GM19193 (cell line): ENCODE measurements around the gene NSUN6.

Source experiments
- POLR2A ChIP-seq: IDR thresholded peaks from 4 replicates; pipeline ENCODE4 v1.6.1; 2011; ENCODE audit not compliant: insufficient read depth, insufficient read length; ENCODE audit errors: extremely low read depth

The NSUN6 gene

DNA sequence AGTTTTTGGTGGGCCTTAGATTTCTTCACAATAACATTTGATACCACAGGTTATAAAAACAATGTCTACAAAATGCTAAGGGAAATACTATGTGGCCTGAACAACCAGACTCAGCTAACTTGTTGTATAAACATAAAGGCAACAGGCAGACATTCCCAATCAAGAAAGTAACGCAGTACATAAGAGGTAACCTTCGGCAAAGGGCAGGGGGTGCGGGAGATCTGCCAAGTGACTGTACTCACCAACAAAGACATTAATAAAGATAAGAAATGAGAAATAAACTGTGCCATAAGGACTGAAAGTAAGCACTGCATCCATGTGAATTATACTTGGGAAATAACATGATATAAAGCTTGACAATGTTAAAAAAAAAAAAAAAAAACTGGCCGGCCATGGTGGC, 15.4 kb downstream of the NSUN6 start:
- no peak for TF ChIP-seq POLR2A

DNA sequence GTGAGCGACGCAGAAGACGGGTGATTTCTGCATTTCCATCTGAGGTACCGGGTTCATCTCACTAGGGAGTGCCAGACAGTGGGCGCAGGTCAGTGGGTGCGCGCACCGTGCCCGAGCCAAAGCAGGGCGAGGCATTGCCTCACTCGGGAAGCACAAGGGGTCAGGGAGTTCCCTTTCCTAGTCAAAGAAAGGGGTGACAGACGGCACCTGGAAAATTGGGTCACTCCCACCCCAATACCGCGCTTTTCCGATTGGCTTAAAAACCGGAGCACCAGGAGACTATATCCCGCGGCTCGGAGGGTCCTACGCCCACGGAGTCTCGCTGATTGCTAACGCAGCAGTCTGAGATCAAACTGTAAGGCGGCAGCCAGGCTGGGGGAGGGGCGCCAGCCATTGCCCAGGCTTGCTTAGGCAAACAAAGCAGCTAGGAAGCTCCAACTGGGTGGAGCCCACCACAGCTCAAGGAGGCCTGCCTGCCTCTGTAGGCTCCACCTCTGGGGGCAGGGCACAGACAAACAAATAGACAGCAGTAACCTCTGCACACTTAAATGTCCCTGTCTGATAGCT, 23.9 kb downstream of the NSUN6 start:
- TF ChIP-seq POLR2A, result peak; percentile 41

DNA sequence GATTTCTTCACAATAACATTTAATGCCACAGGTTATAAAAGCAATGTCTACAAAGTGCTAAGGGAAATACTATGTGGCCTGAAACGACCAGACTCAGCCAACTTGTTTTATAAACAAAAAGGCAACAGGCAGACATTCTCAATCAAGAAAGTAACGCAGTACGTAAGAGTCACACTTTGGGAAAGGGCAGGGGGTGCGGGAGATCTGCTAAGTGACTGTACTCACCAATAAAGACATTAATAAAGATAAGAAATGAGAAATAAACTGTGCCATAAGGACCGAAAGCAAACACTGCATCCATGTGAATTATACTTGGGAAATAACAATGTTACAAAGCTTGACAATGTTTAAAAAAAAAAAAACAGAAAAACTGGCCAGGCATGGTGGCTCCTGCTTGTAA, 25.5 kb downstream of the NSUN6 start:
- no peak for TF ChIP-seq POLR2A

DNA sequence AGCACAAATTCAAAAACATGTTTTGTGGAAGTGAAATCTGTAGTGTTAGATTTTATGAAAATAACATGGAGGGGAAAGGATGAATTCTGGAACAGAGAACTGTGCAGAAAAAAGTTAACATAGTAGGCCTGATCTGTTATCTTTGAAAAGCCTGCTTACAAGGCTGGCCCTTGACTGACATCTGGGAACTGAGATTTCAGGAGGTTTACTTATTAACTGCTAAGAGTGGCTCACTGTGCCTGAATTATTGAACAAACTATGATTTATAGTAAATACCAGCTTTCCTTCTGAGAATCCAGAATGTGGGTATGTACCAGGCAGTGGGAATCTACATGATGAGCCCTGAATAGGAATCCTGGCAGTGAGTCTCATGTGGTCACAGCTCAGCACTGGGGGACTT, 30.5 kb downstream of the NSUN6 start:
- TF ChIP-seq POLR2A, result no peak

DNA sequence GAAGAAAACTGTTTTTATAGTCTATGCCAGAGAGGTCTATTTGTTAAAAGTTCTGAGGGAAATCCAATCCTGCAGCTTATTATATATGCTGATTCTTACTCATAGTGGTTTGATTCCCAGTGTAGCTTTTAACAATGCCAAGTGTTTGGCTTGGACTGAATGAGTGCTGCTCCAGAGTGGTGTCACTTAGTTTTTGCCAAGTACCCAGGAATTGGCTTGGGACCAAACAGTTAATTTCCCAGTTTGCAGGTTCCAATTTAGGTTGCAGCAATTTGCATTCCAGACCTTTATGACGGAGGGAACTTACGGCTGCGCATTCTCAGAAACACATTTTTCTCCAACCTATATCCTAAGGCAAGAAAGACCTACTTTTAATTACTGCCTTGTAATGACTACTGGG, 32.4 kb downstream of the NSUN6 start:
- no peak for TF ChIP-seq POLR2A

DNA sequence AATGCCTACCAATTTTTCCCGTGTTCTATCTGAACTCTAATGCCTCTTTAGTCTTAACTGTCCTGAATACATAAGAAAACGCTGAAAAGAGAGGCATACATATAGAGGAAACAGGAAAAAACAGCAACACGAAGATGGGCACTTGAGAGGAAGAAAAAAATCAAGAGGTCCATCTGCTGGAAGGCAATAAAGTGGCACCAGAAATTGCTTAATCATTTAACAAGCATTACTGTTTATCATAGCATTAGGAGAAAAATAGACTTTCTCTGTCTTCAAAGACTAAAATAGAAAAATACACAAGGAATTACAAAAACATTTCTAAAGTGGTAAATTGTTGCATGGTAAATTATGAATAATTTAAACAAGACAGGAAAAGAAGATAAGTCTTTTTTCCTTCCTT, 35.0 kb downstream of the NSUN6 start:
- no peak for TF ChIP-seq POLR2A

DNA sequence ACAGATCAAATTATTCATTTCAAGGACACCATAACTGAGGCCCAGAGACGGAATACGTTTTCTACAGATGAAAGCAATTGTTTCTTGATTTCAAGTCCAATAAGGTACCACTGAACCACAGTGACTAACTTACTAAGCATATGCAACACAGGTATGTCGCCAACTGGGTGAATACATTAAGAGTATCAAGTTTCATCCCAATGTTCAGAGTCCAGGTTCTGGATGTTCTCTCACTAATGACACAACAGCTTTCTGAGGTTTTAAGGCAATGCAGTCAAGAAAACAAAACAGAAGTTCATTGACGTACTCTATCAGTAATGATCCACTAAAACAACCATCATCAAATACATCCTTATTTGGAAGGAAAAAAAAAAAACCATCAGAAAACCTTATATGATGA, 35.8 kb downstream of the NSUN6 start:
- TF ChIP-seq POLR2A, result no peak

DNA sequence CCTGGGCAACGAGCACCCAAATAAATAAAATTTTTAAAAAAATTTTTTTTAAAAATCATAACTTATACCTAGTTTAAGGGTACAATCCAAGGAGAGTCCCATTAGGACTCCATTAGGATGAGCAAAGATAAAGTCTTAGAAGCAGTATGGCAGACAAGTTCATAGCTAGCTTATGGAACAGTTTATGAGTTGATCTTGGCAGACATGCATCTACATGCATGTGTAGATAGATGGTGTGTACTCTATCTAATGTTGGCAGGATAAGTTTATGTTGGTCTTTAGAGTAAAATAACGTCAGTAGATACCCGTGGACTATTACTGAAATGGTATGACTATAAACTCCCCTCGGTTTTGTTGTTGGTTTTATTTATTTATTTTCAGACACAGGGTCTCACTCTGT, 40.2 kb downstream of the NSUN6 start:
- no peak for TF ChIP-seq POLR2A

DNA sequence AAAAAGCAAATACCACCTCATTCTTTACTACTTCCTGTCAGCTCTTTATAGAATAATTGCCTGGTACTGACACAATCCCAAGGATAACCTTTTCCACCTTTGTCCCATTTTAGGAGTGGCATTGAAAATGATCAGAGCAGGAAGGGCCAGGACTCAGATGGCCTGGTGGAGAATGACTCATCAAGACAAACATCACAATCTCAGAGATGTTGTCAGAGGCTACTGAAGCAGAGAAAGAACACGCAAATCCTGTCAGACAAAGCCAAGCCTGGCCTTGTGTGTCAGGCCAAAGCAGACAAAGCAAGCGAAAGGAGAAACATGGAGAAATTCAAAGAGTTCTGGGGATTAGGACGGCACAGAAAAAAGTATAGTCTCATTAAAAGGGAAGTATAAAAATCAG, 40.9 kb downstream of the NSUN6 start:
- no peak for TF ChIP-seq POLR2A

DNA sequence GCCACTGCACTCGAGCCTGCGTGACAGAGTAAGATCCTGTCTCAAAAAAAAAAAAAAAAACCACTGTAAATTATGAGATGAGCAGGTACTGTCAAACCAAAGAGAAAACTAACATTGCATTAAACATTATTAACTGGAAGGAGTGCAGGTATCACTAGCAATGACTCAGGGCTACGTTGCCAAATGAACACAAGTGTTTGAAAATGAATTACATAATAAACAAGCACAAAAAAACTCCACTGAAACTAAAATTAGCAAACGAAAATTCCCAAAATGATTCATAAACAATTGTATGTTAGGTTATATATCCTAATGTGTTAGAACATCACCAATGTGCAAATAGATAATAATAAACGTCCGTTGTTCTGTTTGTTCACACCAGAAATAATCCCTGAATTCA, 42.8 kb downstream of the NSUN6 start:
- TF ChIP-seq POLR2A, result no peak

DNA sequence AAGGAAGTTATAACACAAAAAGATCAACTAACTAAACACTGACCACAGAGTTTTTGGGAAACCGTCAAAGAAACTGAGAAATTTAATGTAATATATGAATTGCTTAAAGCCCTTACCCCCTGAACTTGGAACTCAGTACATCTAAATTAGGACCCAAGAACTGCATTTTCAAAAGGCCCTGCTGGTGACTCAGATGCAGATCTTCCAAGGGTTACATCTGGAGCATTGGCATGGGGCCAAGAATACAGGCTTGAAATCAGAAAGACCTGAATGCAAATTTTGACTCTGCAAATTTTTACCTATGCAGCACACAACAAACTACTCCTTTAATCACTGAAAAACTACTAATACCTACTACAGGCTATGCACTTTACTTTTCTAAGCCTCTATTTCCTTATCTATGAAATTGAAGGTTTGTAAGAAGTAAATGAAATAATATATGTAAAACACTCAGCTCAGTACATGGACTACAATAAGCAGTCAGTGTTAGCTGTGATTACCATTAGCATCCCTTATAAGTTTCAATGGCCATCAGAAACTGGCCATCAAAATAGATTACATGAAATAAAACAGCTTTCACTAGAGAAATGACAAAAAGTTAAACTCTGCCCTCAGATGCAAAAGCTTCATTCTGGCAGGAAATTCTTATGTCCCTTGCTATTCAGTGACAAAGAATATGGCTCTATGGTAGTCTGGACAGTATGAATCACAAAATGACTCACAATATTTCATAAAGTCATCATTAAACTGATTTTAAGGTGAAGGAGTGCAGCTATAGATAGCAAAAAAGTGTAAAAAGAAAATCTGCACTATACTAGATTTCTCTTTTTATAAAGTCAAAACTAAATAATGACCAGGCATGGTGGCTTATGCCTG, 43.6 kb downstream of the NSUN6 start:
- TF ChIP-seq POLR2A, result no peak

DNA sequence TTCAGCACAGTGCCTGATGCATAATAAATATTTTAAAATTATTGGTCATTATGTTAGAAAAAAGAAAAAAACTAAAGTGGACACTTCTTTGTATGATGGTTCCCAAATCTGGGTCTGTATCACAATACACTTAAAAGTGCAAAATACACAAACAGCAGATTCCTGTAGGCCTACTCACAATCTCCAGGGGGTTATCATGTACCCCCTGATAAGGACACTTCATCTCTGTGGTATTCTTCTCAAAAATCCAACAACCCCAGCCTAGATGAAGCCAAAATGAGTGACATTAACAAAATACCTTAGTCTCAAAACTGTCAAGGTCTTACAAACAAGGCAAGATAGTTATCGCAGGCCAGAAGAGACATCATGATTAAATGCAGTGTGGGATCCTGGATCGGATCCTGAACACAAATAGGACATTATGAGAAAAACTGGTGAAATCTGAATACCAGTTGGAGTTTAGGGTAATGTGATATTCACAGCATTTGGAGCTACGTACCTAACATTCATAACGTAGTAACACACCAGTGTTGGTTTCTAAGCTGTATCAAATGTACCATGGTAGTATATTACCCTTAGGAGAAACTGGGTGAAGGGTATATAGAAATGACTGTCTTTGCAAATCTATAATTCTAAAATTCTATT, 45.2 kb downstream of the NSUN6 start:
- no peak for TF ChIP-seq POLR2A

DNA sequence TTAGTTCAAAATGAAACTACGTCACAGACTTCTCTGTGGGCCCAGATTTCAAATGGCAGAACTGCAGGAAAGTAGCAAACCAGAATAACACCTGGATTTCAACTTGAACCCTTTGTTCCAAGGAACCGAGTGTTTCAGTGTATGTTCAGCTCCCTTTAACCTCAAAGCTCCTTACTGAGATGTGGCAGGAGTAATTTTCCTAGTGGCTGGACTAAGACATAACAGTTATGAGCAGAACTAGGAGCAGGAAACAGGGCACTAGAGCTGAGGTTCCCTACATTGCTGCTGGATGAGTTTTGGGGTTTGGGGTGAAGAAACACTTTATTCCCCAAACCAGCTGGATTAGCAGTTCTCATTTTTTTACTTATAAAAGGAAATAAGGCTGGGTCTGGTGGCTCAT, 50.1 kb downstream of the NSUN6 start:
- no peak for TF ChIP-seq POLR2A

DNA sequence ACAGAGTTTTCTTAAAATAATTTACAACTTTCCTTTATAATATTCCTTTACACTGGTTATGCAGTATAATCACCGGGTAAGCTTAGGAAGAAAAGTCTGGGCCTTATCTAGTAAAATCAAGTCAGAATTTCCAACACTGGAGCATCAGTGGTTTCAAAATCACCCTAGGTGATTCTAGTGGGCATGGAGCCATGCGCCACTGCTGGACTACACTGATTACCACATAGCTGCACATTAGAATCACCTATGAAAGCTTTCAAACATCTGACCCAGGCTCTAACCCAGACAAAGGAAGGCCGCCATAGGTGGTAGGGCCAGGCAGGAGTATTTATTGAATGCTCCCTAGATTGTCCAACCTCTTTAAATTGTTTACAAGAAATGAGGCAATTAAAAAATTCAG, 52.0 kb downstream of the NSUN6 start:
- TF ChIP-seq POLR2A, result no peak

DNA sequence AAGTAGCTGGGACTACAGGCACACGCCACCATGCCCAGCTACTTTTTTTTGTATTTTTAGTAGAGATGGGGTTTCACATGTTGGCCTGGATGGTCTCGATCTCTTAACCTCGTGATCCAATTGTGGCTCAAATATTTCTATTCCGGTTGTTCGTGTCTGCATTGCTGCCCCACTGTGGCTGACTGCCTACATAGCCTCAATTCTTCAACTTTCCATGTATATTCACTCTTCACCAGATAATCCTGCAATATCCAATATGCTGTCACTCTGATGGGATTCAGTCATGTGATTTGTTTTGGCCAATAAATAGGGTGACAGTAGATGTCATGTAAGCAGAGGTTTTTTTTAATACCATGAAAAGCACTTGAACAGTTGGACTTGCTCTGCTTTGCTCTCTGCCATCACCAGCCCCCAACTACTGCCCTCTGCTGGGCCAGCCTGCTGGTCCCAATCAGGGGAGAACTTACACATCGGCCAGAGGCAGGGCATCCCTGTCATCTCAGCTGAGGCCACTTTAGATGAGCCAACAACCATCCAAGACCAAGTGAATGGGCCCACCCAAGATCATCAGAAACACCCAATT, 56.7 kb downstream of the NSUN6 start:
- no peak for TF ChIP-seq POLR2A

DNA sequence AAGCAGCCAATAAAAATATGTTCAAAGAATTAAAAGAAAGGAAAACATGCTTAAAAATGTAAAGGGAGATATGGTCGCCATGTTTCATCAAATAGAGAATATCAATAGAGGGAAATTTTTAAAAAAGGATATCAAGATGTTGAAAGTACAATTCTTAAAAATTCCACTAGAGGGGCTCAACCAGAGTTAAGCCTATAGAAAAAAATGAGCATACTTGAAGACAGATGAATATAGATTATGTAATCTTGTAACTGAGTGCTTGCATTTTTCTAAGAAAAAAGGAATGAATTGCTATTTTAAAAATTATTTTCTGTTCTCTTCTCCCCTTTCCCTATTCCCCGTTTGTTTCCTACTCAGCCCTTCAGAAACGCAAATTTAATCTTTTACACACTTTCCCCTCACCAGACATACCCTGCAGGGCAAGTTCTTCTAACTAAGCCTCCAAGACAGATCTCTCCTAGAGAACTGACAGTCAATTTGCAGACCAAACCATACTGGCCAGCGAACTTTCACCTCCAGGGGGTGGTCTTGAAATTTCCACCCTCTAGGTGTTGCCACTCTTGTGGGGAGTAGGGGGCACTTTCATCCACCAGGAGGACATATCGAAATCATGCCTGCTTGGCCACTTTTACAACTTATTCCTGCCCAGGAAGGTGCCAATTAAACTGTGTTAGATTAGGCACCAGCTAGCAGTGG, 67.7 kb downstream of the NSUN6 start:
- TF ChIP-seq POLR2A, result no peak

DNA sequence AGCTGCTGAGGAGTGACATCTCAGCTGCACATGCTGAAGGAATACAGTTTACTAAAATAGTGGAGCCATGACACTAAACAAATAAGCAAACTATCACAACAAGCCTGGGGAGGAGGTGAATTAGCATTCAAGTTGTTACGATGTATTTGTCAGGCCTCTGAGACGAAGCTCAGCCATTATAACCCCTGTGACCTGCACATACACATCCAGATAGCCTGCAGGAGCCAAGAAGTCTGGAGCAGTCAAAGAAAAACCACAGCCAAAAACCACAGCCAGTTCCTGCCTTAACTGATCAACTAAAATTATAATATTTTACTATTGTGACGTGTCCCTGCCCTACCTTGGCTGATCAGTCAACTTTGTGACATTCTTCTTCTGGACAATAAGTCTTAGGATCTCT, 68.6 kb downstream of the NSUN6 start:
- TF ChIP-seq POLR2A, result no peak
